ENCODE data around the gene MESD. TPM values are rescaled to one million over a fixed set of nuclear protein-coding genes. Genes with fewer than 3 reads are reported as not detected.

MESD gene
- total RNA-seq, 1 experiment from 2014 or later, result 28.2 TPM

- Histone ChIP-seq H3K4me3 (ENCODE audit: low read depth in 2 of 2, low read length in 2 of 2) (no peak overlapping the region), H3K27me3 (ENCODE audit: control insufficient read depth, insufficient read depth, low read length) (no peaks in the 10 kb centered on the region), H3K4me1 (ENCODE audit: control insufficient read depth, insufficient read depth, low read length) (no peaks in the 10 kb centered on the region), H3K27ac (ENCODE audit: low read length) (no peak overlapping the region), H3K9me3 (ENCODE audit: control insufficient read depth, insufficient read depth, low read depth, low read length) (no peaks in the 10 kb centered on the region), H3K36me3 (ENCODE audit: control insufficient read depth, insufficient read depth, low read length) (no peaks in the 10 kb centered on the region)
- in situ Hi-C loops (cut with HindIII; ENCODE audit: low pct_unique_long_range_greater_than_20kb, low sequenced_read_pairs) (no loop called here), intact Hi-C loops (cut with micrococcal nuclease; ENCODE audit: unreplicated experiment) (no loop called here)
- POLR2A ChIA-PET, result no interaction called here
- TF ChIP-seq POLR2AphosphoS5 (IDR thresholded peaks at IDR 0.05; ENCODE audit: low read depth, low read length), result no peak
- TF ChIP-seq CTCF (IDR thresholded peaks at IDR 0.05), result no peak
- no peak for DNase-seq (ENCODE audit: low read depth, low spot score)
- CTCF ChIA-PET, result no interaction called here
- no TSS peak for BruUV-seq (replicated peaks)
- ATAC-seq, result no peak
Observed at GRCh38 chr15:80925597-80926059, 64.0 kb downstream of the MESD start.

- in situ Hi-C loops (cut with HindIII; ENCODE audit: low pct_unique_long_range_greater_than_20kb, low sequenced_read_pairs), result no loop called here
- H3K4me3 ChIP-seq (ENCODE audit: low read depth in 2 of 2, low read length in 2 of 2), result no peak overlapping the region
- no peak for DNase-seq (ENCODE audit: low read depth, low spot score)
- no TSS peak for BruUV-seq (replicated peaks)
- intact Hi-C loops (cut with micrococcal nuclease; ENCODE audit: unreplicated experiment), result no loop called here
- ATAC-seq, result no peak
- no peaks in the 10 kb centered on the region for H3K4me1 ChIP-seq (ENCODE audit: control insufficient read depth, insufficient read depth, low read length)
- no peak overlapping the region for H3K27ac ChIP-seq (ENCODE audit: low read length)
- no peaks in the 10 kb centered on the region for H3K9me3 ChIP-seq (ENCODE audit: control insufficient read depth, insufficient read depth, low read depth, low read length)
- CTCF ChIA-PET, result no interaction called here
- H3K36me3 ChIP-seq (ENCODE audit: control insufficient read depth, insufficient read depth, low read length), result no peaks in the 10 kb centered on the region
- POLR2A ChIA-PET, result no interaction called here
- TF ChIP-seq TCF7L2 (IDR thresholded peaks at IDR 0.05; ENCODE audit: low read depth, low read length) (no peak), CTCF (IDR thresholded peaks at IDR 0.05) (no peak), REST (IDR thresholded peaks at IDR 0.05; ENCODE audit: insufficient read depth in 1 of 2, low read depth in 2 of 2, low read length in 1 of 2) (no peak), SIN3A (IDR thresholded peaks at IDR 0.05; ENCODE audit: borderline replicate concordance, insufficient read depth, low read depth, low read length) (no peak), POLR2AphosphoS5 (IDR thresholded peaks at IDR 0.05; ENCODE audit: low read depth, low read length) (no peak)
- no peaks in the 10 kb centered on the region for H3K27me3 ChIP-seq (ENCODE audit: control insufficient read depth, insufficient read depth, low read length)
Observed at GRCh38 chr15:80924278-80924677, 65.3 kb downstream of the MESD start.

- Histone ChIP-seq H3K27me3 (ENCODE audit: control insufficient read depth, insufficient read depth, low read length) (no peaks in the 10 kb centered on the region), H3K4me1 (ENCODE audit: control insufficient read depth, insufficient read depth, low read length) (no peaks in the 10 kb centered on the region), H3K9me3 (ENCODE audit: control insufficient read depth, insufficient read depth, low read depth, low read length) (no peaks in the 10 kb centered on the region), H3K36me3 (ENCODE audit: control insufficient read depth, insufficient read depth, low read length) (no peaks in the 10 kb centered on the region), H3K4me3 (ENCODE audit: low read depth in 2 of 2, low read length in 2 of 2) (no peak overlapping the region), H3K27ac (ENCODE audit: low read length) (no peak overlapping the region)
- no peak for DNase-seq (ENCODE audit: low read depth, low spot score)
- CTCF ChIA-PET, result no interaction called here
- no peak for ATAC-seq
- BruUV-seq (replicated peaks), result no TSS peak
- in situ Hi-C loops (cut with HindIII; ENCODE audit: low pct_unique_long_range_greater_than_20kb, low sequenced_read_pairs), result no loop called here
- TF ChIP-seq CTCF (IDR thresholded peaks at IDR 0.05), result no peak
- TF ChIP-seq POLR2AphosphoS5 (IDR thresholded peaks at IDR 0.05; ENCODE audit: low read depth, low read length), result no peak
- no peak for TF ChIP-seq REST (IDR thresholded peaks at IDR 0.05; ENCODE audit: insufficient read depth in 1 of 2, low read depth in 2 of 2, low read length in 1 of 2)
- intact Hi-C loops (cut with micrococcal nuclease; ENCODE audit: unreplicated experiment), result no loop called here
- POLR2A ChIA-PET, result no interaction called here
Observed at GRCh38 chr15:80923668-80924067, 66.0 kb downstream of the MESD start.
